HCT116 (cell line): Measurements from ENCODE around the gene KCNQ1OT1. TPM values are rescaled to one million over a fixed set of nuclear protein-coding genes. Genes with fewer than 3 reads are reported as not detected.

Experiments
- ATAC-seq: fragments of 200-7000 bp; cut with Tn5 transposase; 2 replicates; pipeline ENCODE4 v1.9.1; 2020; ENCODE audit warnings: mild to moderate bottlenecking, moderate library complexity
- BruUV-seq: library from RNA; stranded (reverse); fragments of 400-500 nt; replicated peaks from 2 replicates; lab custom pipeline; 2021; lab: Mats Ljungman, UMichigan
- CTCF ChIA-PET: fragments of 300-600 bp; sonication (Branson Sonifier 250); formaldehyde crosslinking; loops from one replicate; lab custom pipeline; 2021; ENCODE audit warnings: antibody characterized with exemption; lab: Charles Lee
- POLR2A ChIA-PET: fragments of 300-600, 350-600 bp; sonication (Branson Sonifier 250); formaldehyde crosslinking; loops from one replicate; lab custom pipeline; 2021; ENCODE audit warnings: antibody characterized with exemption; lab: Charles Lee
- RAD21 ChIA-PET, 2 experiments: fragments of 300-600 bp; sonication (Branson Sonifier 250); formaldehyde crosslinking; loops; one replicate each; lab custom pipeline; 2023; ENCODE audit warnings: low total read pairs in 2 of 2; ENCODE audit not compliant: uncharacterized antibody in 2 of 2, unreplicated experiment in 2 of 2, low non-redundant PET in 1 of 2; lab: Charles Lee
- DNase-seq: peaks from one replicate; pipeline ENCODE4 v3.0.0-alpha.2; 2010; ENCODE audit warnings: low read depth, low spot score
- H2AFZ ChIP-seq: fragments of 200-600 bp; shearing (Covaris generic), sonication (generic); 2 replicates; pipeline ENCODE4 v1.6.1; 2017; ENCODE audit warnings: low read depth, mixed run types, mixed read lengths, antibody characterized with exemption, low read length; ENCODE audit not compliant: poor library complexity, severe bottlenecking
- H3K27ac ChIP-seq: 2 replicates; pipeline ENCODE4 v1.5.1; 2012; ENCODE audit warnings: low read depth, low read length
- H3K27me3 ChIP-seq: fragments of 200-600 bp; sonication (generic); 2 replicates; pipeline ENCODE4 v1.6.1; 2016; ENCODE audit warnings: mixed run types, low read length, mixed read lengths; ENCODE audit not compliant: insufficient read depth
- H3K36me3 ChIP-seq, 2 experiments: fragments of 200-500 bp in 1 of 2; fragments of 200-600 bp in 1 of 2; sonication (Bioruptor generic) in 1 of 2; sonication (generic) in 1 of 2; 2 replicates each; pipeline versions ENCODE4 v1.5.1 to v1.6.1; 2014 to 2016; ENCODE audit warnings: low read length in 2 of 2, inconsistent platforms in 1 of 2, mixed read lengths in 1 of 2, mixed run types in 1 of 2; ENCODE audit not compliant: insufficient read depth in 2 of 2, control insufficient read depth in 1 of 2
- H3K4me1 ChIP-seq, 2 experiments: fragments of 200-600 bp in 1 of 2; sonication (generic) in 1 of 2; 2 replicates each; pipeline versions ENCODE4 v1.5.1 to v1.6.1; 2012 to 2017; ENCODE audit warnings: low read length in 2 of 2, inconsistent platforms in 1 of 2, mild to moderate bottlenecking in 1 of 2, mixed read lengths in 1 of 2, mixed run types in 1 of 2, moderate library complexity in 1 of 2; ENCODE audit not compliant: insufficient read depth in 2 of 2, control insufficient read depth in 1 of 2
- H3K4me2 ChIP-seq: fragments of 200-600 bp; sonication (generic); 2 replicates; pipeline ENCODE4 v1.6.1; 2017; ENCODE audit warnings: mixed run types, low read length, mixed read lengths
- H3K4me3 ChIP-seq, 2 experiments: fragments of 200-600 bp in 1 of 2; sonication (generic) in 1 of 2; replicated peaks in 1 of 2; 2 replicates each; pipeline ENCODE4 v1.5.1; 2011 to 2016; ENCODE audit warnings: low read length in 2 of 2, control low read depth in 1 of 2, low read depth in 1 of 2, mild to moderate bottlenecking in 1 of 2, mixed read lengths in 1 of 2, mixed run types in 1 of 2
- H3K79me2 ChIP-seq: fragments of 200-600 bp; sonication (generic); 2 replicates; pipeline ENCODE4 v1.6.1; 2017; ENCODE audit warnings: mild to moderate bottlenecking, mixed run types, low read length, moderate library complexity, mixed read lengths; ENCODE audit not compliant: insufficient read depth
- H3K9ac ChIP-seq: fragments of 200-600 bp; sonication (generic); 2 replicates; pipeline ENCODE4 v1.6.1; 2016; ENCODE audit warnings: low read length, mixed read lengths
- H3K9me2 ChIP-seq: fragments of 200-600 bp; sonication (generic), shearing (Covaris generic); 2 replicates; pipeline ENCODE4 v1.6.1; 2017; ENCODE audit warnings: mixed run types, mild to moderate bottlenecking, moderate library complexity; ENCODE audit not compliant: insufficient read depth
- H3K9me3 ChIP-seq, 2 experiments: fragments of 200-500 bp in 1 of 2; fragments of 200-600 bp in 1 of 2; sonication (Bioruptor generic) in 1 of 2; sonication (generic) in 1 of 2; 2 replicates each; pipeline ENCODE4 v1.6.1; 2014 to 2017; ENCODE audit warnings: low read length in 2 of 2, mixed read lengths in 2 of 2, inconsistent platforms in 1 of 2, low read depth in 1 of 2, mild to moderate bottlenecking in 1 of 2, mixed run types in 1 of 2, moderate library complexity in 1 of 2; ENCODE audit not compliant: control insufficient read depth in 1 of 2, insufficient read depth in 1 of 2
- H4K20me1 ChIP-seq: fragments of 200-600 bp; sonication (generic), shearing (Covaris generic); 2 replicates; pipeline ENCODE4 v1.6.1; 2017; ENCODE audit warnings: mixed run types, mild to moderate bottlenecking, moderate library complexity; ENCODE audit not compliant: insufficient read depth
- CBX3 ChIP-seq: IDR thresholded peaks from 2 replicates; pipeline ENCODE4 v1.6.1; 2012; ENCODE audit warnings: low read depth
- CEBPB ChIP-seq: IDR thresholded peaks from 2 replicates; pipeline ENCODE4 v1.6.1; 2012; ENCODE audit warnings: low read depth
- EGR1 ChIP-seq: IDR thresholded peaks from 2 replicates; pipeline ENCODE4 v1.6.1; 2012; ENCODE audit warnings: low read depth
- ELF1 ChIP-seq: IDR thresholded peaks from 2 replicates; pipeline ENCODE4 v1.6.1; 2012; ENCODE audit warnings: low read depth, borderline replicate concordance
- EZH2 ChIP-seq: fragments of 200-600 bp; sonication (generic); IDR thresholded peaks from 2 replicates; pipeline ENCODE4 v1.6.1; 2017; ENCODE audit warnings: antibody characterized with exemption, mixed run types
- EZH2phosphoT487 ChIP-seq: fragments of 200-600 bp; IDR thresholded peaks from 2 replicates; pipeline ENCODE4 v1.6.1; 2018; ENCODE audit warnings: antibody characterized with exemption, borderline replicate concordance
- FOSL1 ChIP-seq: IDR thresholded peaks from 2 replicates; pipeline ENCODE4 v1.6.1; 2012; ENCODE audit warnings: low read depth
- JUND ChIP-seq: IDR thresholded peaks from 2 replicates; pipeline ENCODE4 v1.6.1; 2012
- POLR2A ChIP-seq: IDR thresholded peaks from 2 replicates; pipeline ENCODE4 v1.7.0; 2011; ENCODE audit warnings: borderline replicate concordance; ENCODE audit not compliant: insufficient read depth, insufficient read length; ENCODE audit errors: extremely low read depth
- RAD21 ChIP-seq: IDR thresholded peaks from 2 replicates; pipeline ENCODE4 v1.6.1; 2012; ENCODE audit warnings: low read depth, mild to moderate bottlenecking
- SRF ChIP-seq: IDR thresholded peaks from 2 replicates; pipeline ENCODE4 v1.6.1; 2012; ENCODE audit warnings: low read depth
- YY1 ChIP-seq: IDR thresholded peaks from 2 replicates; pipeline ENCODE4 v1.6.1; 2011; ENCODE audit warnings: low read length, low read depth, moderate library complexity, mild to moderate bottlenecking; ENCODE audit not compliant: insufficient replicate concordance; ENCODE audit errors: extremely low read depth
- ZFX ChIP-seq: fragments of 450-650 bp; IDR thresholded peaks from 2 replicates; pipeline ENCODE4 v1.6.1; 2017
- ZNF274 ChIP-seq: fragments of 200-500 bp; sonication (Bioruptor generic); IDR thresholded peaks from 2 replicates; pipeline ENCODE4 v1.6.1; 2014; ENCODE audit warnings: mild to moderate bottlenecking, low read depth, low read length, inconsistent platforms
- intact Hi-C: fragments of 100-400 bp; cut with micrococcal nuclease; formaldehyde crosslinking; loops from 2 replicates; pipeline ENCODE4 v1.10.0; 2022
- total RNA-seq: library from RNA; stranded (reverse); gene quantifications from one replicate; pipeline ENCODE4 v1.2.1, GENCODE V29; 2021; ENCODE audit not compliant: unreplicated experiment
- TF ChIP-seq, protein P1 (sequence below): IDR thresholded peaks from 2 replicates; pipeline ENCODE4 v1.6.1; 2012
- TF ChIP-seq, protein P2 (sequence below), 3 experiments: fragments of 200-600 bp in 1 of 3; sonication (generic) in 1 of 3; IDR thresholded peaks in 2 of 3; conservative IDR thresholded peaks in 1 of 3; 2 replicates each; pipeline ENCODE4 v1.5.1; 2012 to 2017; ENCODE audit warnings: low read depth in 2 of 3, low read length in 2 of 3, antibody characterized with exemption in 1 of 3, borderline replicate concordance in 1 of 3, control low read depth in 1 of 3, mild to moderate bottlenecking in 1 of 3, mixed read lengths in 1 of 3, mixed run types in 1 of 3, moderate library complexity in 1 of 3; ENCODE audit not compliant: insufficient read depth in 1 of 3
- TF ChIP-seq, protein P3 (sequence below): IDR thresholded peaks from 2 replicates; pipeline ENCODE4 v1.6.1; 2012; ENCODE audit warnings: low read depth
- TF ChIP-seq, protein P4 (sequence below): IDR thresholded peaks from 2 replicates; pipeline ENCODE4 v1.6.1; 2011; ENCODE audit warnings: mild to moderate bottlenecking, low read length, moderate library complexity; ENCODE audit not compliant: insufficient replicate concordance; ENCODE audit errors: extremely low read depth

Gene KCNQ1OT1
- total RNA-seq, 1 experiment from 2014 or later: 1.1 TPM

GRCh38 chr11:2576549-2576948, 123.2 kb downstream of the KCNQ1OT1 start:
- H3K9ac ChIP-seq: no peak overlapping the region
- H4K20me1 ChIP-seq: no peaks in the 10 kb centered on the region
- H3K4me1 ChIP-seq: 0 out of 4 replicates have a peak, but pooled peaks cover 0 to 4% of the 10 kb centered on the region in 2 experiments
- H3K27ac ChIP-seq: no peak overlapping the region
- DNase-seq: no peak
- no peaks in the 10 kb centered on the region for H3K9me2 ChIP-seq
- CTCF ChIA-PET: no interaction called here
- POLR2A ChIA-PET: no interaction called here
- H2AFZ ChIP-seq: no peak overlapping the region
- H3K9me3 ChIP-seq: no peaks in the 10 kb centered on the region
- RAD21 ChIA-PET: no interaction called here
- H3K79me2 ChIP-seq: no peaks in the 10 kb centered on the region
- no peak for ATAC-seq
- H3K4me3 ChIP-seq: no peak overlapping the region
- intact Hi-C loops: no loop called here
- H3K4me2 ChIP-seq: no peak overlapping the region
- no peaks in the 10 kb centered on the region for H3K36me3 ChIP-seq
- no peak for TF ChIP-seq YY1
- TF ChIP-seq EGR1: no peak
- TF ChIP-seq, protein P1, sequence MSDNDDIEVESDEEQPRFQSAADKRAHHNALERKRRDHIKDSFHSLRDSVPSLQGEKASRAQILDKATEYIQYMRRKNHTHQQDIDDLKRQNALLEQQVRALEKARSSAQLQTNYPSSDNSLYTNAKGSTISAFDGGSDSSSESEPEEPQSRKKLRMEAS: no peak
- no peak for TF ChIP-seq ZFX
- TF ChIP-seq, protein P2, sequence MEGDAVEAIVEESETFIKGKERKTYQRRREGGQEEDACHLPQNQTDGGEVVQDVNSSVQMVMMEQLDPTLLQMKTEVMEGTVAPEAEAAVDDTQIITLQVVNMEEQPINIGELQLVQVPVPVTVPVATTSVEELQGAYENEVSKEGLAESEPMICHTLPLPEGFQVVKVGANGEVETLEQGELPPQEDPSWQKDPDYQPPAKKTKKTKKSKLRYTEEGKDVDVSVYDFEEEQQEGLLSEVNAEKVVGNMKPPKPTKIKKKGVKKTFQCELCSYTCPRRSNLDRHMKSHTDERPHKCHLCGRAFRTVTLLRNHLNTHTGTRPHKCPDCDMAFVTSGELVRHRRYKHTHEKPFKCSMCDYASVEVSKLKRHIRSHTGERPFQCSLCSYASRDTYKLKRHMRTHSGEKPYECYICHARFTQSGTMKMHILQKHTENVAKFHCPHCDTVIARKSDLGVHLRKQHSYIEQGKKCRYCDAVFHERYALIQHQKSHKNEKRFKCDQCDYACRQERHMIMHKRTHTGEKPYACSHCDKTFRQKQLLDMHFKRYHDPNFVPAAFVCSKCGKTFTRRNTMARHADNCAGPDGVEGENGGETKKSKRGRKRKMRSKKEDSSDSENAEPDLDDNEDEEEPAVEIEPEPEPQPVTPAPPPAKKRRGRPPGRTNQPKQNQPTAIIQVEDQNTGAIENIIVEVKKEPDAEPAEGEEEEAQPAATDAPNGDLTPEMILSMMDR (IDR thresholded peaks at IDR 0.05 in 2 of 3, conservative IDR thresholded peaks at IDR 0.05 in 1 of 3; ENCODE audit: borderline replicate concordance in 1 of 3, insufficient read depth in 1 of 3, low read depth in 2 of 3, low read length in 2 of 3): no peak
- no peak for TF ChIP-seq JUND
- TF ChIP-seq RAD21: no peak
- no peak for TF ChIP-seq POLR2A
- TF ChIP-seq SRF: no peak
- TF ChIP-seq, protein P3, sequence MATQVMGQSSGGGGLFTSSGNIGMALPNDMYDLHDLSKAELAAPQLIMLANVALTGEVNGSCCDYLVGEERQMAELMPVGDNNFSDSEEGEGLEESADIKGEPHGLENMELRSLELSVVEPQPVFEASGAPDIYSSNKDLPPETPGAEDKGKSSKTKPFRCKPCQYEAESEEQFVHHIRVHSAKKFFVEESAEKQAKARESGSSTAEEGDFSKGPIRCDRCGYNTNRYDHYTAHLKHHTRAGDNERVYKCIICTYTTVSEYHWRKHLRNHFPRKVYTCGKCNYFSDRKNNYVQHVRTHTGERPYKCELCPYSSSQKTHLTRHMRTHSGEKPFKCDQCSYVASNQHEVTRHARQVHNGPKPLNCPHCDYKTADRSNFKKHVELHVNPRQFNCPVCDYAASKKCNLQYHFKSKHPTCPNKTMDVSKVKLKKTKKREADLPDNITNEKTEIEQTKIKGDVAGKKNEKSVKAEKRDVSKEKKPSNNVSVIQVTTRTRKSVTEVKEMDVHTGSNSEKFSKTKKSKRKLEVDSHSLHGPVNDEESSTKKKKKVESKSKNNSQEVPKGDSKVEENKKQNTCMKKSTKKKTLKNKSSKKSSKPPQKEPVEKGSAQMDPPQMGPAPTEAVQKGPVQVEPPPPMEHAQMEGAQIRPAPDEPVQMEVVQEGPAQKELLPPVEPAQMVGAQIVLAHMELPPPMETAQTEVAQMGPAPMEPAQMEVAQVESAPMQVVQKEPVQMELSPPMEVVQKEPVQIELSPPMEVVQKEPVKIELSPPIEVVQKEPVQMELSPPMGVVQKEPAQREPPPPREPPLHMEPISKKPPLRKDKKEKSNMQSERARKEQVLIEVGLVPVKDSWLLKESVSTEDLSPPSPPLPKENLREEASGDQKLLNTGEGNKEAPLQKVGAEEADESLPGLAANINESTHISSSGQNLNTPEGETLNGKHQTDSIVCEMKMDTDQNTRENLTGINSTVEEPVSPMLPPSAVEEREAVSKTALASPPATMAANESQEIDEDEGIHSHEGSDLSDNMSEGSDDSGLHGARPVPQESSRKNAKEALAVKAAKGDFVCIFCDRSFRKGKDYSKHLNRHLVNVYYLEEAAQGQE: no peak
- no peak for TF ChIP-seq EZH2phosphoT487
- TF ChIP-seq, protein P4, sequence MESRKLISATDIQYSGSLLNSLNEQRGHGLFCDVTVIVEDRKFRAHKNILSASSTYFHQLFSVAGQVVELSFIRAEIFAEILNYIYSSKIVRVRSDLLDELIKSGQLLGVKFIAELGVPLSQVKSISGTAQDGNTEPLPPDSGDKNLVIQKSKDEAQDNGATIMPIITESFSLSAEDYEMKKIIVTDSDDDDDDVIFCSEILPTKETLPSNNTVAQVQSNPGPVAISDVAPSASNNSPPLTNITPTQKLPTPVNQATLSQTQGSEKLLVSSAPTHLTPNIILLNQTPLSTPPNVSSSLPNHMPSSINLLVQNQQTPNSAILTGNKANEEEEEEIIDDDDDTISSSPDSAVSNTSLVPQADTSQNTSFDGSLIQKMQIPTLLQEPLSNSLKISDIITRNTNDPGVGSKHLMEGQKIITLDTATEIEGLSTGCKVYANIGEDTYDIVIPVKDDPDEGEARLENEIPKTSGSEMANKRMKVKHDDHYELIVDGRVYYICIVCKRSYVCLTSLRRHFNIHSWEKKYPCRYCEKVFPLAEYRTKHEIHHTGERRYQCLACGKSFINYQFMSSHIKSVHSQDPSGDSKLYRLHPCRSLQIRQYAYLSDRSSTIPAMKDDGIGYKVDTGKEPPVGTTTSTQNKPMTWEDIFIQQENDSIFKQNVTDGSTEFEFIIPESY: no peak
- no peak for TF ChIP-seq EZH2
- no peak for TF ChIP-seq FOSL1
- no peak for TF ChIP-seq CEBPB
- TF ChIP-seq ELF1: no peak
- no peak for TF ChIP-seq ZNF274
- TF ChIP-seq CBX3: no peak
- BruUV-seq: no TSS peak
- H3K27me3 ChIP-seq: no peaks in the 10 kb centered on the region
